ENCODE results near the gene SHOX.
"Not testable (repeated sequence)": the region's sequence is repeated elsewhere in the genome, so short reads cannot be mapped to it uniquely, and the experiment has no call there.

Gene SHOX

GRCh38 chrX:636981-637659 is 6.5 kb downstream of the SHOX start:
- DNase-seq (ENCODE audit: low read depth in 2 of 2, low spot score in 1 of 2) = no peak

GRCh38 chrX:637660-638481 is 7.3 kb downstream of the SHOX start:
- DNase-seq (ENCODE audit: low read depth in 2 of 2, low spot score in 1 of 2) = no peak

- no peak for DNase-seq (ENCODE audit: low read depth in 2 of 2, low spot score in 1 of 2)
These were observed 8.0 kb downstream of the SHOX start for GRCh38 chrX:638482-639131.

- DNase-seq (ENCODE audit: low read depth in 2 of 2, low spot score in 1 of 2) = no peak
These were observed 8.6 kb downstream of the SHOX start for GRCh38 chrX:639151-639550.

DNA sequence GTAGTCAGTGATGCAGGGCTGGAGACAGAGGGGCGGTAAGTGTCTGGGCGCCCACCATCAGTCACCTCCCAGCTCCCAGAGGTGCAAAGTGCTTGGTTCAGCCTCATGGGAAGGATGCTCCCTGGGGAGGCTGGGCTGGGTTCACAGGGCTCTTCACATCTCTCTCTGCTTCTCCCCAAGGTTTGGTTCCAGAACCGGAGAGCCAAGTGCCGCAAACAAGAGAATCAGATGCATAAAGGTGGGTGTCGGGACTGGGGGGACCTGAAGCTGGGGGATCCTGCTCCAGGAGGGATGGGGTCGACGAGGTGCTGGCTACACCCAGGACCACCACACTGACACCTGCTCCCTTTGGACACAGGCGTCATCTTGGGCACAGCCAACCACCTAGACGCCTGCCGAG is 10.1 kb downstream of the SHOX start:
- no peak for DNase-seq (ENCODE audit: low read depth in 2 of 2, low spot score in 1 of 2)

GRCh38 chrX:641671-642435 is 11.3 kb downstream of the SHOX start:
- DNase-seq (ENCODE audit: low read depth in 2 of 2, low spot score in 1 of 2) = no peak

- DNase-seq (ENCODE audit: low read depth in 2 of 2, low spot score in 1 of 2) = no peak
These were observed 12.0 kb downstream of the SHOX start for GRCh38 chrX:642436-643240.

DNA sequence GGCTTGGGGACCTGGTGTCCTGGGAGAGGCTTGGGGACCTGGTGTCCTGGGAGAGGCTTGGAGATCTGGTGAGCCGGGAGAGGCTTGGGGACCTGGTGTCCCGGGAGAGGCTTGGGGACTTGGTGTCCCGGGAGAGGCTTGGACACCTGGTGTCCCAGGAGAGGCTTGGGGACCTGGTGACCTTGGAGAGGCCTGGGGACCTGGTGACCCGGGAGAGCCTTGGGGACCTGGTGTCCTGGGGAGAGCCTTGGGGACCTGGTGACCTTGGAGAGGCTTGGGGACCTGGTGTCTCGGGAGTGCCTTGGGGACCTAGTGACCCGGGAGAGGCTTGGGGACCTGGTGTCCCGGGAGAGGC is 12.6 kb downstream of the SHOX start:
- DNase-seq (ENCODE audit: low read depth in 2 of 2, low spot score in 1 of 2) = no peak

DNA sequence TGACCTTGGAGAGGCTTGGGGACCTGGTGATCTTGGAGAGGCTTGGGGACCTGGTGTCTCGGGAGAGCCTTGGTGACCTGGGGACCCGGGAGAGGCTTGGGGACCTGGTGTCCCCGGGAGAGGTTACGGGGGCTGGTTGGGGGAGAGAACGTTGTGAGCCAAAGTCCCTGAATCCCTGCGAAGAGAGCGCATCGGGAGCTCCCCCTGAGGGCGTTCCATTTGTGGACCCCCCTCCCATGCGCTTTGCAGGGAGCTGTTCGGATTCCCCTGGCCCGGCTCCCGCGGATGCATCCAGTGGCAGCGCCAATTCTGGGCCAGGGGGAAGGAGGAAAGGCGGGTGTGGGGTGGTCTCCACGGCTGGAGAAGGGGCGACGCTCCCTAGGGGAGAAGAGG is 13.3 kb downstream of the SHOX start:
- DNase-seq (ENCODE audit: low read depth in 2 of 2, low spot score in 1 of 2) = no peak

GRCh38 chrX:644304-645281 is 14.0 kb downstream of the SHOX start:
- DNase-seq (ENCODE audit: low read depth in 2 of 2, low spot score in 1 of 2) = no peak

GRCh38 chrX:646228-646495 is 15.6 kb downstream of the SHOX start:
- no peak for DNase-seq (ENCODE audit: low read depth in 2 of 2, low spot score in 1 of 2)

GRCh38 chrX:646796-647195 is 16.2 kb downstream of the SHOX start:
- no peak for DNase-seq (ENCODE audit: low read depth in 2 of 2, low spot score in 1 of 2)

DNA sequence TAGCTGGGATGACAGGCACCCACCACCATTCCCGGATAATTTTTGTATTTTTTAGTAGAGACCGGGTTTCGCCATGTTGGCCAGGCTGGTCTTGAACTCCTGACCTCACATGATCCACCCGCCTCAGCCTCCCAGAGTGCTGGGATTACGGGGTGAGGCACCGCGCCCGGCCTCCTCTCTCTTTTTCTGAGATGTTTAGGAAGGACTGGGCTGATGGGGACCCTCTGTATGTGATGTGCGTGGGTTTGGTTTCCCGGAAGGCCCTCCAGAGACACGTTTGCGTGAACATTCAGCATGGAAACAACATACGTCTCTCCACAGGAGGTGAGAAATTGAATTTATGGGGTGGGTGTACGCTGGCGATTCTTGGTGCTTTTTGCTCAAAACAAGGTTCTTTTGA is 18.6 kb downstream of the SHOX start:
- DNase-seq (ENCODE audit: low read depth in 2 of 2, low spot score in 1 of 2) = no peak

- no peak for DNase-seq (ENCODE audit: low read depth in 2 of 2, low spot score in 1 of 2)
These were observed 19.7 kb downstream of the SHOX start for GRCh38 chrX:650324-650723.

DNA sequence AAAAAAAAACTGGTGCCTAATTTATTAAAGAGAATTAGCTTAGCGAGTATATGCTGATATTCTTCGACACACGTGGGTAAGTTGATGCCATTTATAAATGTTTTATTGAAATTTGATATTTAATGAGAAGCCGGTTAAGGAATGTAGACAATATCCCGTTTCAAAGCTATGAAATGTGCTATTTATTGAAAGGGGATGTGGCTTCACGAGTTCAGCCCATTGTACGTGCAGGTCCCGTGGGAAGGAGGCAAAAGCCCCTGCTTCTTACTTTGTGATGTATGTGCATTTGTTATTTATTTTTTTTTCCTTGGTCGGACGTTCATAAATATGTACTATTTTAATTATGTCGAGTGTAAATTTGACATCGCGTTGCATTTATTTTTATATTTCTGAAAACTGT is 20.2 kb downstream of the SHOX start:
- no peak for DNase-seq (ENCODE audit: low read depth in 2 of 2, low spot score in 1 of 2)

- not testable (repeated sequence) for DNase-seq (ENCODE audit: low read depth in 2 of 2, low spot score in 1 of 2)
These were observed 21.3 kb downstream of the SHOX start for GRCh38 chrX:651922-652321.

DNA sequence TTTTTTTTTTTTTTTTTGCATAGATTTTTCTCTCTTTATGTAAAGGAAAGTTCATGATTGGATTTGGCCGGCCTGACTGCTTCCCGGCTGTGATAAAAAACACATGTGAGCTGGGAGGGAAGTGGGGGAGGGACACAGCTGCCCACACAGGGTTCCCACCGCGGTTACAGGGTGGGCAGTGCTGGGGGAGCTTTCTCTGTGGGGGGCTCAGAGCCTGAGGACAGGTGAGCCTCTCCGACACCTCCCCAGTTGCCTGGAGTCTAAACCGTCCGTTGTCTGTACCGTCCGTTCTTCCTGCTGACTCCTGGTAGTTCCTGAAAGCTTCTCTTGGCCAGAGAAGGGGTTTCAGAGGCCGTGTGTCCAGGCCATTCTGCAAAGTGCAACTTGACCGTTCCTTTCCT is 21.8 kb downstream of the SHOX start:
- DNase-seq (ENCODE audit: low read depth in 2 of 2, low spot score in 1 of 2) = no peak

DNA sequence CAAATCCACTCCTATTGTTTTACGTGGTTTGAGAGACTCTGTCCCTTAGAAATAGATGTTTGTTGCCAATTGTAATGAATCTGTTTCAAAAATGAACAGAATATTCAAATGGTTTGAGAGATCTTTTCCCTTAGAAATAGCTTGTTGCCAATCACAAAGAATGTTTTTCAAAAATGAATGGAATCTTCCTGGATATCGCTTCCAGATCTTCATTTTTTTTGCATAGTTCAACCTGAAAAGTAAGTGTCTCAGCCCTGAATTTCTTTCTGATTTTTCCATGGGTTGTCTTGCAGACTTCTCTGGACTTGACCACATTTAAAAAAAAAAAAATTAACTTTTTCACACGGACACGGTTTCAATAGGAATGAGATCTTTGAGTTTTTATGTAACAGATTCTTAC is 22.7 kb downstream of the SHOX start:
- no peak for DNase-seq (ENCODE audit: low read depth in 2 of 2, low spot score in 1 of 2)

- DNase-seq (ENCODE audit: low read depth in 2 of 2, low spot score in 1 of 2) = no peak
These were observed 30.6 kb downstream of the SHOX start for GRCh38 chrX:661154-661553.

DNA sequence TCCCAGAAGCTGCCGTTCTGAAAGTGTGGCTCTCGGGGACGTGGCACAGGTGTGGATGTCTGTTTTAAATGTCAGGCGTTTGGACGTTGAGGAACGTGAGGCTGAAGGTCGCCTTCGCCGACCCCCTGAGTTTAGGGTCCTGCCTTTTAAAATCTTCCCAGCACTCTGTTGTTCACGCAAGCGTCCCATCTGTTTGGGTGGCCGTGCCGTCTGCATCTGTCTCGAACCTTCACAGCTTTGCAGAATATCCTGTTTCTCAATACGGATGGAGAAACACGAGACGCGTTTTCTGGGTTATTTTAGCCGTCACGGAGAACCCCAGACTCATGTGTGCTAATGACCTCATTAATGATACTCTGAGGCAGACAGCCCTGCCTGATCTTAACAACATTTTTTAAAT is 31.5 kb downstream of the SHOX start:
- no peak for DNase-seq (ENCODE audit: low read depth in 2 of 2, low spot score in 1 of 2)
